ENCODE measurements around the gene GIMAP8. TPM values are rescaled to one million over a fixed set of nuclear protein-coding genes. Genes with fewer than 3 reads are reported as not detected.

GIMAP8 gene
- total RNA-seq, 4 donors from 2014 or later, result 0.88 to 19.8 (median 5.2) TPM

DNA sequence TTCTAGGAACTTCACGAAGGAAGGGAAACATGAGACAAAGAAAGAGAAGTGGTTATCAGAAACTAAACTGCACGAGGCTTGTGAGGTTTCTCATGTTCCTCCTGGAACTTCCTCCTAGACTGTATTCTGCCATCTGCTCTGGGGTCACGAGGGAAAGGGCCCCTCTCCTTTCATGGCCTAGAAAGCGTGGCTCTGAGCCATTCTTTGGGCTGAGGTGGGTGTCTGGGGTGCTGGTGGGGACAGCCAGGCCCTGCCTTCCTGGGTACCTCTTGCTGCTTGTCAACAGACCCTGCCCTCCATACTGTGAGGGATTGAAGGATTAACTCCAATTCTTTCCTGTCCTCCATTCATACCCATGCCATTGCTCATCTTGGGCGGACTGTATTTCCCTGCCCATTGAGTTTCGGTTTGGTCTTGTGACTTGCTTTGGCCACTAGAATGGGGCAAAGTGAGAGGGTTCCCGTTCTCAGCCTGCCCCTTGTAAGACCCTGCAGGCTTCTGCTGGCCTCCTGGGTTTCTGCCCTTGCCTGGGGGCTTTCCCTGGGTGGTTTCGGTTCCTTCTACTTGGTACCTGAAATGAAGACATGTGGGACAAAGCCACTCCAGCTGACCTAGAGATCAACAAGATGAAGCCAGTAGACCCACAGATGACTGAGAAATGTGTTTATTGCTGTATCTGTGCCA is 14.9 kb upstream of the GIMAP8 start:
- Histone ChIP-seq H3K4me1 (peaks cover 0 to 6% (median 0%) of the 10 kb centered on the region in 4 donors), H3K27me3 (no peaks in the 10 kb centered on the region), H3K36me3 (no peaks in the 10 kb centered on the region), H3K4me3 (no peak overlapping the region), H3K9me3 (no peaks in the 10 kb centered on the region), H3K27ac (peak overlapping the region; percentile 44 to 79 (median 48))
- DNase-seq, result peak in 2 of 3 donors; percentile 91 to 92
- TF ChIP-seq POLR2A (IDR thresholded peaks at IDR 0.05), result no peak
- TF ChIP-seq, protein P1, sequence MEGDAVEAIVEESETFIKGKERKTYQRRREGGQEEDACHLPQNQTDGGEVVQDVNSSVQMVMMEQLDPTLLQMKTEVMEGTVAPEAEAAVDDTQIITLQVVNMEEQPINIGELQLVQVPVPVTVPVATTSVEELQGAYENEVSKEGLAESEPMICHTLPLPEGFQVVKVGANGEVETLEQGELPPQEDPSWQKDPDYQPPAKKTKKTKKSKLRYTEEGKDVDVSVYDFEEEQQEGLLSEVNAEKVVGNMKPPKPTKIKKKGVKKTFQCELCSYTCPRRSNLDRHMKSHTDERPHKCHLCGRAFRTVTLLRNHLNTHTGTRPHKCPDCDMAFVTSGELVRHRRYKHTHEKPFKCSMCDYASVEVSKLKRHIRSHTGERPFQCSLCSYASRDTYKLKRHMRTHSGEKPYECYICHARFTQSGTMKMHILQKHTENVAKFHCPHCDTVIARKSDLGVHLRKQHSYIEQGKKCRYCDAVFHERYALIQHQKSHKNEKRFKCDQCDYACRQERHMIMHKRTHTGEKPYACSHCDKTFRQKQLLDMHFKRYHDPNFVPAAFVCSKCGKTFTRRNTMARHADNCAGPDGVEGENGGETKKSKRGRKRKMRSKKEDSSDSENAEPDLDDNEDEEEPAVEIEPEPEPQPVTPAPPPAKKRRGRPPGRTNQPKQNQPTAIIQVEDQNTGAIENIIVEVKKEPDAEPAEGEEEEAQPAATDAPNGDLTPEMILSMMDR (IDR thresholded peaks at IDR 0.05), result no peak

DNA sequence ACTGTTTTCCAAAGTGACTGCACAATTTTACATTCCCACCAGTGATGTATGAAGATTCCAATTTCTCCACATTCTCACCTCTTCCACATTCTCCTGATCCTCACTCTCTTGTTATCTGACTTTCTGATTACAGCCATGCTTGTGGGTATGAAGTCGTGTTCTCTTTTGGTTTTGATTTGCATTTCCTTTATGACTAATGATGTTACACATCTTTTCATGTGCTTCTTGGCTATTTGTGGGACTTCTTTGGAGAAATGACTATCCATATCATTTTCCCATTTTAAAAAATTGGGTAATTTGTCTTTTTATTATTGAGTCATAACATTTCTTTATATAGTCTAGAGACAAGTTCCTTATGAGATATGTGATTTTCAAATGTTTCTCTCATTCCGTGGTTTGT is 10.5 kb upstream of the GIMAP8 start:
- peaks cover 0 to 2% (median 0%) of the 10 kb centered on the region in 4 donors for H3K4me1 ChIP-seq
- TF ChIP-seq POLR2A (IDR thresholded peaks at IDR 0.05), result no peak
- TF ChIP-seq, protein P1 (IDR thresholded peaks at IDR 0.05), result no peak
- H3K9me3 ChIP-seq, result no peaks in the 10 kb centered on the region
- H3K36me3 ChIP-seq, result no peaks in the 10 kb centered on the region
- H3K27me3 ChIP-seq, result no peaks in the 10 kb centered on the region
- H3K4me3 ChIP-seq, result no peak overlapping the region
- no peak for DNase-seq
- no peak overlapping the region for H3K27ac ChIP-seq

DNA sequence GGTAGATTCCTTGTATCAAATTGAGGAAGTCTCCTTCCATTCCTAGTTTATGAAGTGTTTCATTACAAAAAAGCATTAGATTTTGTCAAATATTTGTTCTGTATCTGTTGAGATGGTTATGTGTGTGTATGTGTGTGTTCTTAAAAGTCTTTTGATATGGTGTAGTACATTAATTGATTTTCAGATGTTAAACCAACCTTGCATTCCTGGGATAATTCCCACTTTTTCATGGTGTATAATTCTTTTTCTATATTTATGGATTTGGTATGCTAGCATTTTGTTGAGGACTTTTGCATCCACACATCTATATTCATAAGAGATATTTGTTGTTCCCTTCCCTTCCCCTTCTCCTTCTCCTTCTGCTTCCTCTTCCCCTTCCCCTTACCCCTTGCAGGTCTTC is 8.9 kb upstream of the GIMAP8 start:
- Histone ChIP-seq H3K36me3 (no peaks in the 10 kb centered on the region), H3K9me3 (no peaks in the 10 kb centered on the region), H3K27ac (no peak overlapping the region), H3K27me3 (no peaks in the 10 kb centered on the region), H3K4me3 (no peak overlapping the region), H3K4me1 (no peaks in the 10 kb centered on the region)
- TF ChIP-seq, protein P1 (IDR thresholded peaks at IDR 0.05), result no peak
- TF ChIP-seq POLR2A (IDR thresholded peaks at IDR 0.05), result no peak
- no peak for DNase-seq

DNA sequence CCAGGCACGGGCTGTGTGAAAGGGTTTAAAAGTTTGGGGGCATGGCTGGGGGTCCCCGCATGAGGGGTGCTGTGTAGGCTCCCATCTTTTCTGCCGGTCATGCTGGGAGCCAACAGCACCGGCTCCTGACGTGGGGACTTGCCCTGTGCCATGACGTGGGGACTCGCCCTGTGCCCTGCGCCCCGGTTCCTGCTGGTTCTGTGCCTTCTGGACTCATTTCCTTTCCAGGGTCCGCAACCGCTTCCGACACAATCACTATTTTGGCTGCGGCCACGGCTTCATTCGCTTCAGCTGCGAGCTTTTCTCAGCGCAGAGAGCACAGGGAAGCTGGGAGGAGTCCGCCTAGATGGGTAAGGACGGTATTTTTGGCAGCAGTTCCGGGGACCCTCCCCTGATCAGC is 7.6 kb upstream of the GIMAP8 start:
- no peaks in the 10 kb centered on the region for H3K36me3 ChIP-seq
- no peaks in the 10 kb centered on the region for H3K27me3 ChIP-seq
- DNase-seq, result no peak
- TF ChIP-seq, protein P1 (IDR thresholded peaks at IDR 0.05), result no peak
- no peak for TF ChIP-seq POLR2A (IDR thresholded peaks at IDR 0.05)
- no peaks in the 10 kb centered on the region for H3K9me3 ChIP-seq
- H3K27ac ChIP-seq, result no peak overlapping the region
- H3K4me3 ChIP-seq, result no peak overlapping the region
- H3K4me1 ChIP-seq, result no peaks in the 10 kb centered on the region

DNA sequence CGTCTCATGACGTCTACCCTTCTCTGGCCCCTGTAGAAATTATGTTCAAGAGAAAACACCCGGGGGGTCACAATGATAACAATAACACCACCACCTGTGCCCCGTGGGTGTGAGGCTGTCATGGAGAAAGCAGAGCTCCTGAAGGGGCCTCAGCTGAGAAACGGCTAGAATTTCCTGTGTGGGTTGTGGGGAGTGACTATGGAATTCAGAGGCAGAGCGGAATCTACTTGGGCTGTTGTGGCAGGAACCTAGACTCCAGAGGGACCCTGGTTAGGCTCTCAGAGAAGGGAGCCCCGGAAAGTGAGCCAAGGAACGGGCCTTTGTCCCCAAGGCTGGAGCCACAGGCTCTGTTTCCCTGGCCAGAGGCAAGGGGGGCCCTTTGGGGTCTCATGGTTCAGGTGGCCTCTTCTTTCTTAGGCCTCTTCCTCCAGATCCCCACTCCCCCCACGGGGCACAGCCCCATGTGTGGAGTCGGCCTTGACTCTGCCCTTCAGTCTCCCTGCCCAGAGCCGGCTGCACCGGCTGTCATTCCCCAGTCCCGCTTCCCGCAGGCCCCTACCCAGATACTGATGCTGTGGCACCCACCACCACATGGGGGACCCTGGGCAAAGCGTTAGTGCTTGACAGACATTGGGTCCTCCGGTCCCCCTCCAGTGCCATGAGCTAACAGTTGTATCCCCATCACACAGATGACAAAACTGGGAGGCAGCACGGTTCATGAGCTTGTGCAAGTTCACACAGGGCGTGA is 6.5 kb upstream of the GIMAP8 start:
- no peak overlapping the region for H3K4me3 ChIP-seq
- TF ChIP-seq POLR2A (IDR thresholded peaks at IDR 0.05), result no peak
- TF ChIP-seq, protein P1 (IDR thresholded peaks at IDR 0.05), result no peak
- DNase-seq, result no peak
- no peaks in the 10 kb centered on the region for H3K9me3 ChIP-seq
- peaks cover 0 to 5% (median under 1%) of the 10 kb centered on the region in 4 donors for H3K4me1 ChIP-seq
- H3K27me3 ChIP-seq, result no peaks in the 10 kb centered on the region
- no peak overlapping the region for H3K27ac ChIP-seq
- H3K36me3 ChIP-seq, result no peaks in the 10 kb centered on the region
